ENCODE results near the gene KCNK6. TPM values are rescaled to one million over a fixed set of nuclear protein-coding genes. Genes with fewer than 3 reads are reported as not detected.

KCNK6 gene
- polyA plus RNA-seq, 1 donor (not counting 4 experiments of a cell fraction or from before 2014, with no cell fraction given) = 23.9 TPM

GRCh38 chr19:38280030-38280921 lies 39.4 kb upstream of the KCNK6 start:
- peaks cover 94% of the 10 kb centered on the region for H3K79me2 ChIP-seq (ENCODE audit: control insufficient read depth, insufficient read depth, low read length)
- H3K36me3 ChIP-seq (ENCODE audit: control insufficient read depth in 2 of 2, extremely low read depth in 1 of 2, insufficient read depth in 2 of 2, low read length in 2 of 2) = peaks cover 22 to 50% of the 10 kb centered on the region in 2 experiments
- DNase-seq (ENCODE audit: low read depth, low spot score) (no peak), FAIRE-seq (peak; percentile 64)
- H2AFZ ChIP-seq (ENCODE audit: control insufficient read depth, low read length) = no peak overlapping the region
- TF ChIP-seq, protein P1, sequence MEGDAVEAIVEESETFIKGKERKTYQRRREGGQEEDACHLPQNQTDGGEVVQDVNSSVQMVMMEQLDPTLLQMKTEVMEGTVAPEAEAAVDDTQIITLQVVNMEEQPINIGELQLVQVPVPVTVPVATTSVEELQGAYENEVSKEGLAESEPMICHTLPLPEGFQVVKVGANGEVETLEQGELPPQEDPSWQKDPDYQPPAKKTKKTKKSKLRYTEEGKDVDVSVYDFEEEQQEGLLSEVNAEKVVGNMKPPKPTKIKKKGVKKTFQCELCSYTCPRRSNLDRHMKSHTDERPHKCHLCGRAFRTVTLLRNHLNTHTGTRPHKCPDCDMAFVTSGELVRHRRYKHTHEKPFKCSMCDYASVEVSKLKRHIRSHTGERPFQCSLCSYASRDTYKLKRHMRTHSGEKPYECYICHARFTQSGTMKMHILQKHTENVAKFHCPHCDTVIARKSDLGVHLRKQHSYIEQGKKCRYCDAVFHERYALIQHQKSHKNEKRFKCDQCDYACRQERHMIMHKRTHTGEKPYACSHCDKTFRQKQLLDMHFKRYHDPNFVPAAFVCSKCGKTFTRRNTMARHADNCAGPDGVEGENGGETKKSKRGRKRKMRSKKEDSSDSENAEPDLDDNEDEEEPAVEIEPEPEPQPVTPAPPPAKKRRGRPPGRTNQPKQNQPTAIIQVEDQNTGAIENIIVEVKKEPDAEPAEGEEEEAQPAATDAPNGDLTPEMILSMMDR (optimal IDR thresholded peaks at IDR 0.05 in 1 of 3, IDR thresholded peaks at IDR 0.05 in 1 of 3, conservative IDR thresholded peaks at IDR 0.05 in 1 of 3; ENCODE audit: extremely low read depth in 1 of 3, insufficient read depth in 2 of 3, low read length in 3 of 3) = no peak
- no peak for TF ChIP-seq EZH2 (IDR thresholded peaks at IDR 0.05; ENCODE audit: low read length)
- peaks cover 33% of the 10 kb centered on the region for H3K4me1 ChIP-seq (ENCODE audit: control insufficient read depth, extremely low read depth, insufficient read depth, low read length)
- H4K20me1 ChIP-seq (ENCODE audit: control insufficient read depth, extremely low read depth, insufficient read depth, low read length) = peaks cover 48% of the 10 kb centered on the region
- peaks cover 8% of the 10 kb centered on the region for H3K9me1 ChIP-seq (ENCODE audit: control insufficient read depth, extremely low read depth, insufficient read depth, low read length)
- dilution Hi-C loops (cut with MboI; ENCODE audit: extremely low pct_ligation_motif_present, low sequenced_read_pairs) = no loop called here
- H3K4me2 ChIP-seq (ENCODE audit: control insufficient read depth, extremely low read depth, insufficient read depth, low read depth, low read length) = peak overlapping the region; percentile 28
- no peaks in the 10 kb centered on the region for H3K9me3 ChIP-seq (ENCODE audit: control insufficient read depth, low read depth, low read length)
- peak overlapping the region; percentile 62 for H3K27ac ChIP-seq (ENCODE audit: control insufficient read depth, insufficient read depth, low read length)
- H3K9ac ChIP-seq (ENCODE audit: control insufficient read depth, extremely low read depth, insufficient read depth, low read length) = peak overlapping the region; percentile 46
- H3K4me3 ChIP-seq (ENCODE audit: control insufficient read depth in 2 of 3, extremely low read depth in 1 of 3, insufficient read depth in 2 of 3, low read depth in 1 of 3, low read length in 3 of 3) = no peak overlapping the region
- no peaks in the 10 kb centered on the region for H3K27me3 ChIP-seq (ENCODE audit: control insufficient read depth, extremely low read depth, insufficient read depth, low read length)

GRCh38 chr19:38281811-38282566 lies 37.7 kb upstream of the KCNK6 start:
- Histone ChIP-seq H3K9ac (ENCODE audit: control insufficient read depth, extremely low read depth, insufficient read depth, low read length) (no peak overlapping the region), H3K9me1 (ENCODE audit: control insufficient read depth, extremely low read depth, insufficient read depth, low read length) (peaks cover 8% of the 10 kb centered on the region), H3K27ac (ENCODE audit: control insufficient read depth, insufficient read depth, low read length) (peak overlapping the region; percentile 18), H3K36me3 (ENCODE audit: control insufficient read depth in 2 of 2, extremely low read depth in 1 of 2, insufficient read depth in 2 of 2, low read length in 2 of 2) (peaks cover 28 to 60% of the 10 kb centered on the region in 2 experiments), H3K4me3 (ENCODE audit: control insufficient read depth in 2 of 3, extremely low read depth in 1 of 3, insufficient read depth in 2 of 3, low read depth in 1 of 3, low read length in 3 of 3) (no peak overlapping the region), H3K79me2 (ENCODE audit: control insufficient read depth, insufficient read depth, low read length) (peaks cover 91% of the 10 kb centered on the region), H3K4me2 (ENCODE audit: control insufficient read depth, extremely low read depth, insufficient read depth, low read depth, low read length) (no peak overlapping the region), H3K4me1 (ENCODE audit: control insufficient read depth, extremely low read depth, insufficient read depth, low read length) (peaks cover 29% of the 10 kb centered on the region), H2AFZ (ENCODE audit: control insufficient read depth, low read length) (no peak overlapping the region), H3K27me3 (ENCODE audit: control insufficient read depth, extremely low read depth, insufficient read depth, low read length) (no peaks in the 10 kb centered on the region), H3K9me3 (ENCODE audit: control insufficient read depth, low read depth, low read length) (no peaks in the 10 kb centered on the region), H4K20me1 (ENCODE audit: control insufficient read depth, extremely low read depth, insufficient read depth, low read length) (peaks cover 47% of the 10 kb centered on the region)
- DNase-seq (ENCODE audit: low read depth, low spot score) (no peak), FAIRE-seq (no peak)
- TF ChIP-seq EZH2 (IDR thresholded peaks at IDR 0.05; ENCODE audit: low read length) = no peak
- TF ChIP-seq, protein P1 (optimal IDR thresholded peaks at IDR 0.05 in 1 of 3, IDR thresholded peaks at IDR 0.05 in 1 of 3, conservative IDR thresholded peaks at IDR 0.05 in 1 of 3; ENCODE audit: extremely low read depth in 1 of 3, insufficient read depth in 2 of 3, low read length in 3 of 3) = no peak
- dilution Hi-C loops (cut with MboI; ENCODE audit: extremely low pct_ligation_motif_present, low sequenced_read_pairs) = no loop called here
